ENCODE data around the gene YEATS2. TPM values are rescaled to one million over a fixed set of nuclear protein-coding genes. Genes with fewer than 3 reads are reported as not detected.

The YEATS2 gene
- total RNA-seq, 1 donor from 2014 or later = 10.7 TPM

DNA sequence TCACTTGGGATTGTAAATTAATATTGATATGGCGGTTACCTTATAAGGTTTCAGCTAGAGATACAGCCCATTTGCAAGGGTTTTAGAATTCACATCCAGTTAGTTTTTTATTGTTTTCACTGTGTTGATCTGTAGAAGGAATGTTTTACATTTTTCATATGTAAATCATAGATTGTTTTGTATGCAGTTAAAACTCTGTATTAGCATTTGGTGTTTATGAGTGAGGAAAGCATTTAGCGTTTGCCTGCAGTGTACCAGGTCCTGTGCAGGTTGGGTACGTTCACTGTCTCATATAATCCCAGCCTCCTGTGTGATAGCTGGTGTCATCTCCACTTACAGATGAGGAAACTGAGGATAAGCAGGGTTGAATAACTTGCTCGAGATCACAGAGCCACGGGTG lies 104.0 kb downstream of the YEATS2 start:
- Histone ChIP-seq H3K36me3 (peaks cover 89% of the 10 kb centered on the region), H3K9me3 (replicated peaks) (no peaks in the 10 kb centered on the region), H3K4me3 (no peak overlapping the region), H3K4me1 (peaks cover 15% of the 10 kb centered on the region), H3K27ac (replicated peaks) (no peak overlapping the region), H3K27me3 (ENCODE audit: low read depth) (no peaks in the 10 kb centered on the region)
- no peak for DNase-seq
- no peak for TF ChIP-seq CTCF (IDR thresholded peaks at IDR 0.05; ENCODE audit: borderline replicate concordance)
- intact Hi-C loops (cut with micrococcal nuclease) = no loop called here

- no peak for TF ChIP-seq CTCF (IDR thresholded peaks at IDR 0.05; ENCODE audit: borderline replicate concordance)
- DNase-seq = no peak
- Histone ChIP-seq H3K4me3 (no peak overlapping the region), H3K36me3 (peaks cover 96% of the 10 kb centered on the region), H3K4me1 (peaks cover 15% of the 10 kb centered on the region), H3K27ac (replicated peaks) (no peak overlapping the region), H3K27me3 (ENCODE audit: low read depth) (no peaks in the 10 kb centered on the region), H3K9me3 (replicated peaks) (no peaks in the 10 kb centered on the region)
- intact Hi-C loops (cut with micrococcal nuclease) = no loop called here
Measured at GRCh38 chr3:183802989-183803388, 105.4 kb downstream of the YEATS2 start.

- peaks cover 91% of the 10 kb centered on the region for H3K36me3 ChIP-seq
- intact Hi-C loops (cut with micrococcal nuclease) = no loop called here
Measured at GRCh38 chr3:183807209-183807728, 109.7 kb downstream of the YEATS2 start.

DNA sequence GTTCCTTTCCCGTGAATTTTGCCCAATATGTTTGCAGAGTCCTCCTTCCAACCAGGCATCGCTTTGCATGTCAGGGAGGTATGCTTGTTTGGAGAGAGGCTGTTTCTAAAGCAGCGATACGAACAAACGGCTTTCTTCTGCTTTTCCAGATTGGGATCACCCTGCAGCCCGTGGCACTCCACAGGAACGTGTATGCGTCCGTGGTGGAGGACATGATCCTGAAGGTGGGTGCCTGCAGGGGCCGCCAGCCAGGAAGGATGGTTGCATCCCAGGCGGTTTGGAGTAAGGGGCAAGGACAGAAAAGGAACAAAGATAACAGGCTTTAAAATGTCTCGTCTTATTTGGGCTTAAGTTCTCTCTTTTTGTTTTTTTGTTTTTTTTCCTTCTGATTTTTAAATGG lies 110.3 kb downstream of the YEATS2 start:
- intact Hi-C loops (cut with micrococcal nuclease) = no loop called here
- no peak overlapping the region for H3K27ac ChIP-seq (replicated peaks)
- DNase-seq = no peak
- peaks cover 1% of the 10 kb centered on the region for H3K4me1 ChIP-seq
- H3K36me3 ChIP-seq = peaks cover 85% of the 10 kb centered on the region
- H3K9me3 ChIP-seq (replicated peaks) = no peaks in the 10 kb centered on the region
- no peak for TF ChIP-seq CTCF (IDR thresholded peaks at IDR 0.05; ENCODE audit: borderline replicate concordance)
- H3K27me3 ChIP-seq (ENCODE audit: low read depth) = no peaks in the 10 kb centered on the region
- H3K4me3 ChIP-seq = no peak overlapping the region

More at GRCh38 chr3:183807209-183807728, 109.7 kb downstream of the YEATS2 start:
- H3K4me3 ChIP-seq = no peak overlapping the region
- no peak overlapping the region for H3K27ac ChIP-seq (replicated peaks)
- H3K27me3 ChIP-seq (ENCODE audit: low read depth) = no peaks in the 10 kb centered on the region
- no peak for TF ChIP-seq CTCF (IDR thresholded peaks at IDR 0.05; ENCODE audit: borderline replicate concordance)
- peaks cover 3% of the 10 kb centered on the region for H3K4me1 ChIP-seq
- DNase-seq = no peak
- no peaks in the 10 kb centered on the region for H3K9me3 ChIP-seq (replicated peaks)

DNA sequence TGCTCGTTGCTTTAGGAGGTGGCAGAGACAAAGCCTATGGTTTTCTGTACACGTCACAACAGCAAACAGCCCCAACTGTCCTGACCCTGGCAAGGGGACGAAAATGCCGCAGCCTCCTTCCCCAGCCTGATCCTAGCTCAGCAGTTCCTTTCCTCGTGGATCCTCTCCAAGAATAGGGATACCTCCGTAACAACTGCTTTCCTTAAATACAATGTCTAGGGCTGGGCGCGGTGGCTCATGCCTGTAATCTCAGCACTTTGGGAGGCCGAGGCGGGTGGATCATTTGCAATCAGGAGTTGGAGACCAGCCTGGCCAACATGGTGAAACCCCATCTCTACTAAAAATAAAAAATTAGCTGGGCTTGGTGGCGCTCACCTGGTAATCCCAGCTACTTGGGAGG lies 110.8 kb downstream of the YEATS2 start:
- no peaks in the 10 kb centered on the region for H3K4me1 ChIP-seq
- no peak for TF ChIP-seq CTCF (IDR thresholded peaks at IDR 0.05; ENCODE audit: borderline replicate concordance)
- no peaks in the 10 kb centered on the region for H3K9me3 ChIP-seq (replicated peaks)
- no peak for DNase-seq
- no peak overlapping the region for H3K27ac ChIP-seq (replicated peaks)
- intact Hi-C loops (cut with micrococcal nuclease) = no loop called here
- peaks cover 80% of the 10 kb centered on the region for H3K36me3 ChIP-seq
- no peaks in the 10 kb centered on the region for H3K27me3 ChIP-seq (ENCODE audit: low read depth)
- H3K4me3 ChIP-seq = no peak overlapping the region
